ENCODE data around the gene MICAL2. TPM values are rescaled to one million over a fixed set of nuclear protein-coding genes. Genes with fewer than 3 reads are reported as not detected.

MICAL2 gene
- total RNA-seq, 1 experiment from 2014 or later: 37.4 TPM

GRCh38 chr11:12273618-12273995 is 163.2 kb downstream of the MICAL2 start:
- H3K27me3 ChIP-seq (ENCODE audit: insufficient read depth, low read length): no peaks in the 10 kb centered on the region
- intact Hi-C loops (cut with micrococcal nuclease): no loop called here
- TF ChIP-seq ZNF274 (IDR thresholded peaks at IDR 0.05; ENCODE audit: low read depth, low read length) (no peak), ATF3 (IDR thresholded peaks at IDR 0.05) (no peak), TCF7L2 (IDR thresholded peaks at IDR 0.05; ENCODE audit: borderline replicate concordance, extremely low read depth, insufficient read depth, insufficient read length) (no peak), CEBPB (IDR thresholded peaks at IDR 0.05; ENCODE audit: low read depth) (no peak), ZBTB33 (IDR thresholded peaks at IDR 0.05; ENCODE audit: extremely low read depth, insufficient replicate concordance, low read length) (no peak), JUND (IDR thresholded peaks at IDR 0.05) (no peak), EZH2phosphoT487 (IDR thresholded peaks at IDR 0.05; ENCODE audit: borderline replicate concordance) (no peak), SP1 (IDR thresholded peaks at IDR 0.05; ENCODE audit: low read depth) (no peak), ELF1 (IDR thresholded peaks at IDR 0.05; ENCODE audit: borderline replicate concordance, low read depth) (no peak), CTCF (IDR thresholded peaks at IDR 0.05 in 2 of 3, conservative IDR thresholded peaks at IDR 0.05 in 1 of 3; ENCODE audit: borderline replicate concordance in 1 of 3, insufficient read depth in 1 of 3, low read depth in 2 of 3, low read length in 2 of 3) (no peak), EZH2 (IDR thresholded peaks at IDR 0.05) (no peak), YY1 (IDR thresholded peaks at IDR 0.05; ENCODE audit: extremely low read depth, insufficient replicate concordance, low read depth, low read length) (no peak), POLR2AphosphoS5 (IDR thresholded peaks at IDR 0.05; ENCODE audit: low read depth, low read length) (no peak), SRF (IDR thresholded peaks at IDR 0.05; ENCODE audit: low read depth) (no peak), CBX3 (IDR thresholded peaks at IDR 0.05; ENCODE audit: low read depth) (no peak), MAX (IDR thresholded peaks at IDR 0.05) (no peak), ZFX (IDR thresholded peaks at IDR 0.05) (no peak), FOSL1 (IDR thresholded peaks at IDR 0.05; ENCODE audit: low read depth) (no peak), POLR2A (IDR thresholded peaks at IDR 0.05; ENCODE audit: borderline replicate concordance, extremely low read depth, insufficient read depth, insufficient read length) (no peak)
- BruUV-seq (replicated peaks): no TSS peak
- H3K9me3 ChIP-seq (ENCODE audit: control insufficient read depth in 1 of 2, insufficient read depth in 1 of 2, low read depth in 1 of 2, low read length in 2 of 2): no peaks in the 10 kb centered on the region
- RAD21 ChIA-PET (ENCODE audit: low non-redundant PET in 1 of 2, low total read pairs in 2 of 2, uncharacterized antibody in 2 of 2, unreplicated experiment in 2 of 2): no interaction called here
- no peaks in the 10 kb centered on the region for H3K36me3 ChIP-seq (ENCODE audit: control insufficient read depth in 1 of 2, insufficient read depth in 2 of 2, low read length in 2 of 2)
- H3K79me2 ChIP-seq (ENCODE audit: insufficient read depth, low read length): no peaks in the 10 kb centered on the region
- no peak overlapping the region for H3K4me3 ChIP-seq (replicated peaks in 1 of 2; ENCODE audit: low read depth in 1 of 2, low read length in 2 of 2)
- DNase-seq (ENCODE audit: low read depth, low spot score) (no peak), ATAC-seq (no peak)
- H3K4me2 ChIP-seq (ENCODE audit: low read length): no peak overlapping the region
- no peaks in the 10 kb centered on the region for H3K9me2 ChIP-seq (ENCODE audit: insufficient read depth)
- H3K27ac ChIP-seq (ENCODE audit: low read depth, low read length): no peak overlapping the region
- POLR2A ChIA-PET: no interaction called here
- no peak overlapping the region for H3K9ac ChIP-seq (ENCODE audit: low read length)
- H4K20me1 ChIP-seq (ENCODE audit: insufficient read depth): no peaks in the 10 kb centered on the region
- peaks cover 8 to 20% of the 10 kb centered on the region in 2 experiments for H3K4me1 ChIP-seq (ENCODE audit: control insufficient read depth in 1 of 2, insufficient read depth in 2 of 2, low read length in 2 of 2)
- H2AFZ ChIP-seq (ENCODE audit: low read depth, low read length, poor library complexity, severe bottlenecking): no peak overlapping the region
- CTCF ChIA-PET: no interaction called here

Data from HCT116 (cell line).